IPS-18a (cell line): ENCODE measurements around the gene SCYL2.
"Not testable (repeated sequence)": the region's sequence is repeated elsewhere in the genome, so short reads cannot be mapped to it uniquely, and the experiment has no call there.

ENCODE experiments used
- H3K27ac ChIP-seq: one replicate; pipeline ENCODE4 v1.5.1; 2013; ENCODE audit warnings: low read length
- H3K27me3 ChIP-seq: one replicate; pipeline ENCODE4 v1.6.1; 2013; ENCODE audit warnings: mild to moderate bottlenecking, low read length; ENCODE audit not compliant: control insufficient read depth, insufficient read depth
- H3K36me3 ChIP-seq: one replicate; pipeline ENCODE4 v1.6.1; 2013; ENCODE audit warnings: low read depth, low read length; ENCODE audit not compliant: control insufficient read depth
- H3K4me1 ChIP-seq: one replicate; pipeline ENCODE4 v1.6.1; 2013; ENCODE audit warnings: low read depth, low read length; ENCODE audit not compliant: control insufficient read depth
- H3K4me3 ChIP-seq: one replicate; pipeline ENCODE4 v1.5.1; 2013; ENCODE audit warnings: low read length
- H3K9ac ChIP-seq: one replicate; pipeline ENCODE4 v1.6.1; 2013; ENCODE audit warnings: mild to moderate bottlenecking, low read length, moderate library complexity
- H3K9me3 ChIP-seq: one replicate; pipeline ENCODE4 v1.6.1; 2013; ENCODE audit warnings: low read depth, low read length; ENCODE audit not compliant: control insufficient read depth

Gene SCYL2

DNA sequence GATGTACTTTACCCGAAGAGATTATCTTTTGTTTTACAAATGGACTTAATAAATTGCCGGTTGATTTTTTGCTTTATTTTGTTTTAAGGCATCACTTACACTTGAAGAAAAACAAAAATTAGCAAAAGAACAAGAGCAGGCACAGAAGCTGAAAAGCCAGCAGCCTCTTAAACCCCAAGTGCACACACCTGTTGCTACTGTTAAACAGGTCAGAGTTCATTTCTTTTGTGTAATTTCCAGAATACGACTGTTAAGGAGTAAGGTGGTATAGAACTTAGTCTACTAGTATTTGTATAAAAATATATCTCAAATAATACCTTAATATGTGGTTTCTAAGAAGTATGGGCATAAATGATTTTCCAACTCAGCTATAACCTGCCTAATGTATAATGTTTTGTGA is 70.3 kb downstream of the SCYL2 start:
- no peak overlapping the region for H3K4me3 ChIP-seq
- H3K9me3 ChIP-seq: no peaks in the 10 kb centered on the region
- peaks cover 48% of the 10 kb centered on the region for H3K36me3 ChIP-seq
- no peak overlapping the region for H3K9ac ChIP-seq
- no peaks in the 10 kb centered on the region for H3K27me3 ChIP-seq
- peaks cover 7% of the 10 kb centered on the region for H3K4me1 ChIP-seq
- H3K27ac ChIP-seq: no peak overlapping the region

DNA sequence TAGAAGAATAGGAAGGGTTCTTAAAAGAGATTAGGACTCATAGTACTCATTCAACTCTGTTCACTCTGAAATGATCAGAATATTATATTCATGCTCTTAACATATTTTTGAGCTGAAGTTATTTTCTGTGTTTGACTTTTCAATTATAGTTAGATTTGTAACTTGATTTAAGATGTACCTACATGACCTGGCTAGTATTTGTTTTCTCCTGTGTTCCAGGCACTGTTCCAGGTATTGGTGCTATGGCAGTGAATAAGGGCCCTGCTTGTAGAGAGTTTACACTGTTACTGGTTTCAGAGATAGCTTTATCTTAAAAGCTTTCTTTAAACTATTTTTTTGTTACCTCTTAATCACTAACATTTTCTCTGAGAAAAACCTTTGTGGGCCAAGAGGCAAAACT is 70.8 kb downstream of the SCYL2 start:
- H3K4me3 ChIP-seq: no peak overlapping the region
- no peak overlapping the region for H3K9ac ChIP-seq
- H3K27ac ChIP-seq: no peak overlapping the region
- peaks cover 7% of the 10 kb centered on the region for H3K4me1 ChIP-seq
- H3K9me3 ChIP-seq: no peaks in the 10 kb centered on the region
- peaks cover 46% of the 10 kb centered on the region for H3K36me3 ChIP-seq
- no peaks in the 10 kb centered on the region for H3K27me3 ChIP-seq

DNA sequence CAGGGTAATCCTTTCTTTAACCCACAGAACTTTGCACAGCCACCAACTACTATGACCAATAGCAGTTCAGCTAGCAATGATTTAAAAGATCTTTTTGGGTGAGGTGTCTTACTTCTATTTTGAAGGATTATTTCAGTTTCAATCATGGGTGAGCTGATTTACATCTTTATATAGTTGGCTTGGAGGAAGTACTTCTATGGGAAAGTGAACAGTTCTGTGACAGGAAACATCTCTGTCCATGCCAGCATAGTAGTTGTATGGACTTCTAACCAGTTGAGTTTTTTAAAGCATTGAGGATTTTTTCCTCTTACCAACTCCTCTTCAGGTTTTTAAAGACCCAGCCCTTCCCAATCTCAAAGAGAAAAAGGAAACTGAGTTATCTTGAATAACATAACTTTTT is 72.1 kb downstream of the SCYL2 start:
- Histone ChIP-seq H3K4me1 (peaks cover 7% of the 10 kb centered on the region), H3K9ac (no peak overlapping the region), H3K27ac (no peak overlapping the region), H3K36me3 (peaks cover 35% of the 10 kb centered on the region), H3K27me3 (no peaks in the 10 kb centered on the region), H3K9me3 (no peaks in the 10 kb centered on the region), H3K4me3 (no peak overlapping the region)

GRCh38 chr12:100342897-100343296 is 75.9 kb downstream of the SCYL2 start:
- not testable (repeated sequence) for H3K9me3 ChIP-seq, H3K4me1 ChIP-seq, H3K9ac ChIP-seq, H3K27me3 ChIP-seq, H3K4me3 ChIP-seq, H3K27ac ChIP-seq
- H3K36me3 ChIP-seq: peaks cover 13% of the 10 kb centered on the region

- not testable (repeated sequence) for H3K4me3 ChIP-seq, H3K9me3 ChIP-seq, H3K4me1 ChIP-seq, H3K27ac ChIP-seq, H3K27me3 ChIP-seq, H3K9ac ChIP-seq, H3K36me3 ChIP-seq
These were observed 77.4 kb downstream of the SCYL2 start for GRCh38 chr12:100344351-100344750.

DNA sequence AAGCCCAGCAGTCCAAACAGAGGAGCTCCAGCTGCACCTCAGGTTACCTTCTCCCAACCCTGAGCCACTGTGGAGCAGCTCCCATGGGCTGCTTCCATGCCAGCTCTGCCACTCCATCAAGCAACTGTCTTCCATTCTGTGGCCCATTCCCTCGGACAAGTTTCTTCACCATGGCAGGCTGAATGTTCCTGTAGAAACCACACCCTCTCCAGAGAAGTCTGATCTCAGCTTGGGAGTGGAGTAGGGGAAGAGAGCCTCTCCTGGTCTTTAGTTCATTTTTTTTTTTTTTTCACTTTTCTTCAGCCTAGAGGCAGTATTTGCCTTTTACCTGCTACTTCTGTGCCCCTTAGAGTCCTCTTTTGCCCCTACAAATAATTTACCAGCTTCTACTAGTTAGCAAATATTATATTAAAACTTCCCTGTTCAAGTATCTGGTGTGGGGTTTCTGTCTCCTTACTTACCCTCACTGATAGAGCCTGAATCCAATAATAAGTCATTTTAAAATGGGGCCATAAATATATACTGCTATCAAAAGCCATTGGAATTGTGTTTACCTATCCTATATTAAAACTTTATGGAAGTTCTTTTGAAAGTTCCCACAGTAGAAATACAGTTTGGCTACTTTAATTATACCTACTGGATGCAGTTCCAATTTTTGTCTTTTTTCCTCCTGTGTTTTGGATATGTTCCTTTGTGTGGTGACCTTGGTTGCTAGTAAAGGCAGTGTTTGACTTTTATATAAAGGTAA is 78.2 kb downstream of the SCYL2 start:
- no peaks in the 10 kb centered on the region for H3K27me3 ChIP-seq
- no peak overlapping the region for H3K4me3 ChIP-seq
- H3K36me3 ChIP-seq: no peaks in the 10 kb centered on the region
- H3K27ac ChIP-seq: no peak overlapping the region
- no peaks in the 10 kb centered on the region for H3K9me3 ChIP-seq
- H3K9ac ChIP-seq: no peak overlapping the region
- H3K4me1 ChIP-seq: peaks cover 7% of the 10 kb centered on the region

- Histone ChIP-seq H3K9ac (no peak overlapping the region), H3K4me1 (no peaks in the 10 kb centered on the region), H3K9me3 (no peaks in the 10 kb centered on the region), H3K27me3 (no peaks in the 10 kb centered on the region), H3K4me3 (no peak overlapping the region), H3K27ac (no peak overlapping the region), H3K36me3 (no peaks in the 10 kb centered on the region)
These were observed 79.7 kb downstream of the SCYL2 start for GRCh38 chr12:100346660-100347059.

DNA sequence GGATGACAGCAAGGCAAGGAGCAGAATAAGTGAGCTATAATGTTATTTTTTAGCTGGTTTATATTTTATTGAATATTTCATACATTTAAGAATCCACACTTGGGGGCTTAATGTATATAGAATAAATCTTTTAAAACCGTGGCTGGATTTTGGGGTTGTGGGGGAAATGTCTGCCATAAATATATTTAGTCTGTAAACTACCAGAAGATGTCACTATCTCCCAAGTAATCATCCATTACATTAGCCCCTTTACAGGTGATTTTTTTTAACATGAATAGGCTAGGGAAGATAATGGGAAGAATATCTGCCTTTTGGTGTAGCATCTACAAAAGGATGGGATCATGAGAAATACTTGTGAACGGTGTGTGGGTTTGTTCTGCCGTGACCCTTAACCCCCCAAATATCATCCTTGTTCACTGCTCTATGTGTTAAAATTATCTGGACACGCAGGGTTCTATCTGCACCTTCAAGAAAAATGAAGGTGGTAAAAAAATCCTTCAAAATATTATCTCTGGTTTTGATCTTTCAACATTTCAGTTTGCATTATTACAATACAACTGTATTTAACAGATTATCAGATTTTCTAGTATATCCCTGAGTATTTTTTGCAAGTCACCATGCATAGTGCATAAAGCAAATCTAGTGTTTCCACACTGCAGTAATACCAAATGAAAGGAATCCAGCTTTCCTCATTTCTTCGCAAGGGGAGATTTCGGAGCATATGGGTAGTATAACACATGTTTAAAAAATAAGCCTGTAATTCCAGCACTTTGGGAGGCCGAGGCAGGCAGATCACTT is 81.9 kb downstream of the SCYL2 start:
- H3K27ac ChIP-seq: no peak overlapping the region
- H3K36me3 ChIP-seq: no peaks in the 10 kb centered on the region
- no peaks in the 10 kb centered on the region for H3K27me3 ChIP-seq
- no peaks in the 10 kb centered on the region for H3K4me1 ChIP-seq
- H3K9ac ChIP-seq: no peak overlapping the region
- H3K9me3 ChIP-seq: no peaks in the 10 kb centered on the region
- H3K4me3 ChIP-seq: no peak overlapping the region

GRCh38 chr12:100356644-100357223 is 89.8 kb downstream of the SCYL2 start, which contains the start of gene SLC17A8:
Gene SLC17A8, plus strand, starts transcription at chr12:100357074. Its CDS starts 318 bp downstream, at chr12:100357392.
- Histone ChIP-seq H3K36me3 (no peaks in the 10 kb centered on the region), H3K27me3 (no peaks in the 10 kb centered on the region), H3K27ac (no peak within 1 kb of the TSS), H3K9ac (no peak within 1 kb of the TSS), H3K9me3 (no peaks in the 10 kb centered on the region), H3K4me3 (peak within 1 kb of the TSS; percentile 2), H3K4me1 (peaks cover 13% of the 10 kb centered on the region)

GRCh38 chr12:100359248-100359647 is 92.3 kb downstream of the SCYL2 start:
- peaks cover 13% of the 10 kb centered on the region for H3K4me1 ChIP-seq
- H3K36me3 ChIP-seq: no peaks in the 10 kb centered on the region
- H3K27me3 ChIP-seq: no peaks in the 10 kb centered on the region
- no peak overlapping the region for H3K4me3 ChIP-seq
- no peak overlapping the region for H3K27ac ChIP-seq
- H3K9ac ChIP-seq: no peak overlapping the region
- no peaks in the 10 kb centered on the region for H3K9me3 ChIP-seq

- H3K27me3 ChIP-seq: no peaks in the 10 kb centered on the region
- no peak overlapping the region for H3K9ac ChIP-seq
- peaks cover 13% of the 10 kb centered on the region for H3K4me1 ChIP-seq
- H3K9me3 ChIP-seq: no peaks in the 10 kb centered on the region
- no peaks in the 10 kb centered on the region for H3K36me3 ChIP-seq
- H3K4me3 ChIP-seq: no peak overlapping the region
- H3K27ac ChIP-seq: no peak overlapping the region
These were observed 92.8 kb downstream of the SCYL2 start for GRCh38 chr12:100359822-100360221.
